ENCODE data around the gene NOP9.

- TF ChIP-seq CTCF (IDR thresholded peaks at IDR 0.05) (no peak), ZFX (IDR thresholded peaks at IDR 0.05; ENCODE audit: borderline replicate concordance) (no peak)
Measured at GRCh38 chr14:24261969-24262327, 37.7 kb upstream of the NOP9 start.

Data from 22Rv1 (cell line).